Prostate gland (tissue), 2 donors: ENCODE results near the gene SWSAP1. TPM values are rescaled to one million over a fixed set of nuclear protein-coding genes. Genes with fewer than 3 reads are reported as not detected.
A peak's percentile ranks its signal among the peaks of the same experiment; 100 is the strongest.

Source experiments
- DNase-seq: peaks from one replicate; pipeline ENCODE4 v3.0.0-alpha.2; 2019; ENCODE audit warnings: low spot score
- H3K27ac ChIP-seq, 2 donors: fragments of 200-600 bp; sonication (generic); 2 replicates each; pipeline ENCODE4 v1.5.1; 2017 to 2019
- H3K27me3 ChIP-seq: fragments of 200-600 bp; sonication (generic); replicated peaks from 2 replicates; pipeline ENCODE4 v1.5.1; 2019; ENCODE audit not compliant: insufficient read depth
- H3K36me3 ChIP-seq, 2 donors: fragments of 200-600 bp; sonication (generic); 1 replicate in 1 of 2; 2 replicates in 1 of 2; pipeline versions ENCODE4 v1.5.1 to v1.8.1; 2017 to 2019
- H3K4me1 ChIP-seq: fragments of 200-600 bp; sonication (generic); replicated peaks from 2 replicates; pipeline ENCODE4 v1.5.1; 2019
- H3K4me3 ChIP-seq, 2 donors: fragments of 200-600 bp; sonication (generic); 2 replicates each; pipeline ENCODE4 v1.5.1; 2017 to 2019
- H3K9me3 ChIP-seq: fragments of 200-600 bp; sonication (generic); 2 replicates; pipeline ENCODE4 v1.5.1; 2017
- CTCF ChIP-seq, 4 experiments: fragments of 200-600 bp in 2 of 4; fragments of 450-650 bp in 2 of 4; sonication (generic) in 2 of 4; IDR thresholded peaks; 1 replicate in 3 of 4; 2 replicates in 1 of 4; pipeline ENCODE4 v1.5.1; 2016 to 2019; ENCODE audit warnings: antibody characterized with exemption in 4 of 4, mild to moderate bottlenecking in 2 of 4, moderate library complexity in 2 of 4
- POLR2A ChIP-seq: fragments of 450-650 bp; IDR thresholded peaks from one replicate; pipeline ENCODE4 v1.6.1; 2016; ENCODE audit warnings: antibody characterized with exemption, mild to moderate bottlenecking
- POLR2AphosphoS5 ChIP-seq: sonication (generic); formaldehyde crosslinking; IDR thresholded peaks from one replicate; pipeline ENCODE4 v1.6.1; 2017; ENCODE audit warnings: antibody characterized with exemption
- WGBS: methylation state at CpG from one replicate; pipeline ENCODE4 v1.1.5; 2018; 5-methylcytosine and 5-hydroxymethylcytosine counted together
- intact Hi-C: fragments of 100-400 bp; cut with DNase I; formaldehyde crosslinking; loops from one replicate; pipeline ENCODE4 v1.14.2; 2022
- total RNA-seq, 2 donors: library from RNA; depleted of rRNA; stranded (reverse); fragments of >200 nt; gene quantifications; one replicate each; pipeline ENCODE4 v1.1.0, GENCODE V29; 2016

SWSAP1 gene
- total RNA-seq, 2 donors from 2014 or later, result 4.1 to 6.3 TPM

GRCh38 chr19:11410682-11411081, 36.2 kb downstream of the SWSAP1 start:
- H3K27ac ChIP-seq, result no peak overlapping the region
- no peak overlapping the region for H3K4me3 ChIP-seq
- H3K9me3 ChIP-seq, result no peaks in the 10 kb centered on the region
- no peak for DNase-seq
- no peaks in the 10 kb centered on the region for H3K27me3 ChIP-seq
- intact Hi-C loops, result no loop called here
- H3K36me3 ChIP-seq, result no peaks in the 10 kb centered on the region
- 69% methylated on average over 8 of the region's 8 CpGs for WGBS
- TF ChIP-seq CTCF (IDR thresholded peaks at IDR 0.05) (no peak), POLR2AphosphoS5 (no peak), POLR2A (no peak)
- H3K4me1 ChIP-seq, result no peaks in the 10 kb centered on the region

- Histone ChIP-seq H3K27ac (no peak overlapping the region), H3K9me3 (no peaks in the 10 kb centered on the region), H3K4me3 (no peak overlapping the region), H3K36me3 (no peaks in the 10 kb centered on the region), H3K27me3 (no peaks in the 10 kb centered on the region), H3K4me1 (no peaks in the 10 kb centered on the region)
- no peak for DNase-seq
- intact Hi-C loops, result no loop called here
- TF ChIP-seq POLR2A (no peak), POLR2AphosphoS5 (no peak), CTCF (IDR thresholded peaks at IDR 0.05) (no peak)
- 83% methylated on average over 2 of the region's 2 CpGs for WGBS
Observed at GRCh38 chr19:11414544-11414943, 40.1 kb downstream of the SWSAP1 start.

GRCh38 chr19:11416346-11417052, 42.0 kb downstream of the SWSAP1 start:
- Histone ChIP-seq H3K27ac (no peak overlapping the region), H3K27me3 (no peaks in the 10 kb centered on the region), H3K36me3 (no peaks in the 10 kb centered on the region), H3K4me3 (no peak overlapping the region), H3K9me3 (no peaks in the 10 kb centered on the region), H3K4me1 (no peaks in the 10 kb centered on the region)
- intact Hi-C loops, result no loop called here
- no peak for DNase-seq
- TF ChIP-seq POLR2A (no peak), POLR2AphosphoS5 (no peak), CTCF (IDR thresholded peaks at IDR 0.05) (no peak)
- WGBS, result 93% methylated on average over 17 of the region's 17 CpGs

GRCh38 chr19:11418094-11418548, 43.7 kb downstream of the SWSAP1 start:
- DNase-seq, result no peak
- H3K4me3 ChIP-seq, result peak overlapping the region; percentile 21 to 30
- H3K27ac ChIP-seq, result no peak overlapping the region
- H3K9me3 ChIP-seq, result no peaks in the 10 kb centered on the region
- H3K36me3 ChIP-seq, result no peaks in the 10 kb centered on the region
- H3K4me1 ChIP-seq, result no peaks in the 10 kb centered on the region
- H3K27me3 ChIP-seq, result no peaks in the 10 kb centered on the region
- intact Hi-C loops, result no loop called here
- TF ChIP-seq POLR2A (no peak), POLR2AphosphoS5 (no peak), CTCF (IDR thresholded peaks at IDR 0.05) (no peak)
- WGBS, result 5% methylated on average over 16 of the region's 16 CpGs
